ENCODE results near the gene AMN1. TPM values are rescaled to one million over a fixed set of nuclear protein-coding genes. Genes with fewer than 3 reads are reported as not detected.
"Not testable (repeated sequence)": the region's sequence is repeated elsewhere in the genome, so short reads cannot be mapped to it uniquely, and the experiment has no call there.

AMN1 gene
- total RNA-seq, 2 experiments from 2014 or later: 5.9 to 7.3 TPM

GRCh38 chr12:31749024-31749704 lies 20.3 kb upstream of the AMN1 start:
- Mint-ChIP-seq H3K27me3 (no peaks in the 10 kb centered on the region), H3K9me3 (peaks cover 12% of the 10 kb centered on the region), H3K36me3 (peaks cover 16% of the 10 kb centered on the region), H3K27ac (peak overlapping the region; percentile 53), H3K4me1 (peaks cover 28% of the 10 kb centered on the region), H3K4me3 (peak overlapping the region; percentile 28)
- POLR2A ChIA-PET: interaction anchor here (0.7 kb wide), 1 partner anchor 34 kb away, joined by 5 read pairs; no protein-coding TSS in a partner anchor
- DNase-seq (no peak), ATAC-seq (ENCODE audit: low read depth) (peak; percentile 90)

- no peaks in the 10 kb centered on the region for H3K27me3 Mint-ChIP-seq
- no peak for ATAC-seq (ENCODE audit: low read depth)
- peaks cover 10% of the 10 kb centered on the region for H3K36me3 Mint-ChIP-seq
- no peak overlapping the region for H3K4me3 Mint-ChIP-seq
- peaks cover 7% of the 10 kb centered on the region for H3K9me3 Mint-ChIP-seq
- POLR2A ChIA-PET: no interaction called here
- DNase-seq: no peak
- peaks cover 42% of the 10 kb centered on the region for H3K4me1 Mint-ChIP-seq
- no peak overlapping the region for H3K27ac Mint-ChIP-seq
These were observed 16.4 kb upstream of the AMN1 start for GRCh38 chr12:31745242-31745641.

GRCh38 chr12:31744363-31744762 lies 15.5 kb upstream of the AMN1 start:
- H3K4me3 Mint-ChIP-seq; DNase-seq; POLR2A ChIA-PET; H3K27ac Mint-ChIP-seq; H3K36me3 Mint-ChIP-seq; ATAC-seq (ENCODE audit: low read depth); H3K27me3 Mint-ChIP-seq; H3K9me3 Mint-ChIP-seq: not testable (repeated sequence)
- peaks cover 39% of the 10 kb centered on the region for H3K4me1 Mint-ChIP-seq

- ATAC-seq (ENCODE audit: low read depth) (no peak), DNase-seq (no peak)
- H3K27ac Mint-ChIP-seq: no peak overlapping the region
- no peak overlapping the region for H3K4me3 Mint-ChIP-seq
- H3K9me3 Mint-ChIP-seq: peaks cover 3% of the 10 kb centered on the region
- no peaks in the 10 kb centered on the region for H3K27me3 Mint-ChIP-seq
- H3K4me1 Mint-ChIP-seq: peaks cover 31% of the 10 kb centered on the region
- POLR2A ChIA-PET: interaction anchor here (1.1 kb wide), 1 partner anchor 54 kb away, joined by 3 read pairs; no protein-coding TSS in a partner anchor
- H3K36me3 Mint-ChIP-seq: no peaks in the 10 kb centered on the region
These were observed 14.1 kb upstream of the AMN1 start for GRCh38 chr12:31742891-31743290.

GRCh38 chr12:31740628-31741027 lies 11.8 kb upstream of the AMN1 start:
- Mint-ChIP-seq H3K27me3 (no peaks in the 10 kb centered on the region), H3K36me3 (no peaks in the 10 kb centered on the region), H3K4me1 (peaks cover 22% of the 10 kb centered on the region), H3K9me3 (peaks cover 1% of the 10 kb centered on the region), H3K4me3 (no peak overlapping the region), H3K27ac (no peak overlapping the region)
- DNase-seq: no peak
- ATAC-seq (ENCODE audit: low read depth): peak; percentile 40
- POLR2A ChIA-PET: no interaction called here

GRCh38 chr12:31737763-31738162 lies 8.9 kb upstream of the AMN1 start:
- Mint-ChIP-seq H3K9me3 (peaks cover 1% of the 10 kb centered on the region), H3K27me3 (no peaks in the 10 kb centered on the region), H3K4me1 (peaks cover 33% of the 10 kb centered on the region), H3K27ac (no peak overlapping the region), H3K36me3 (peaks cover 5% of the 10 kb centered on the region), H3K4me3 (no peak overlapping the region)
- no peak for ATAC-seq (ENCODE audit: low read depth)
- POLR2A ChIA-PET: interaction anchor here (1.0 to 1.5 kb wide), 3 partner anchors 9 to 70 kb away, joined by 3 to 4 read pairs (median 3); partner anchors contain the start of gene AMN1
- DNase-seq: no peak

GRCh38 chr12:31737345-31737744 lies 8.5 kb upstream of the AMN1 start:
- H3K27me3 Mint-ChIP-seq: no peaks in the 10 kb centered on the region
- POLR2A ChIA-PET: interaction anchor here (1.2 to 1.5 kb wide), 2 partner anchors 9 to 14 kb away, joined by 3 to 4 read pairs; partner anchors contain the start of gene AMN1
- ATAC-seq (ENCODE audit: low read depth) (no peak), DNase-seq (no peak)
- H3K27ac Mint-ChIP-seq: no peak overlapping the region
- peaks cover 5% of the 10 kb centered on the region for H3K36me3 Mint-ChIP-seq
- H3K4me3 Mint-ChIP-seq: no peak overlapping the region
- H3K9me3 Mint-ChIP-seq: peaks cover 1% of the 10 kb centered on the region
- peaks cover 32% of the 10 kb centered on the region for H3K4me1 Mint-ChIP-seq

GRCh38 chr12:31736472-31736871 lies 7.7 kb upstream of the AMN1 start:
- POLR2A ChIA-PET: interaction anchor here (1.5 kb wide), 1 partner anchor 8 kb away, joined by 4 read pairs; the partner anchor contains the start of gene AMN1
- H3K36me3 Mint-ChIP-seq: peaks cover 5% of the 10 kb centered on the region
- DNase-seq (no peak), ATAC-seq (ENCODE audit: low read depth) (peak; percentile 72)
- peaks cover 27% of the 10 kb centered on the region for H3K4me1 Mint-ChIP-seq
- H3K4me3 Mint-ChIP-seq: no peak overlapping the region
- H3K27ac Mint-ChIP-seq: no peak overlapping the region
- no peaks in the 10 kb centered on the region for H3K9me3 Mint-ChIP-seq
- no peaks in the 10 kb centered on the region for H3K27me3 Mint-ChIP-seq

GRCh38 chr12:31733549-31734432 lies 5.0 kb upstream of the AMN1 start:
- H3K27ac Mint-ChIP-seq; H3K9me3 Mint-ChIP-seq; H3K27me3 Mint-ChIP-seq; ATAC-seq (ENCODE audit: low read depth); DNase-seq: not testable (repeated sequence)
- Mint-ChIP-seq H3K36me3 (peaks cover 15% of the 10 kb centered on the region), H3K4me3 (peak overlapping the region; percentile 1), H3K4me1 (peaks cover 28% of the 10 kb centered on the region)
- POLR2A ChIA-PET: interaction anchor here (0.7 to 3.1 kb wide), 2 partner anchors 226 to 256 kb away, joined by 4 to 13 read pairs; partner anchors contain the start of gene RESF1

GRCh38 chr12:31732926-31733548 lies 4.2 kb upstream of the AMN1 start:
- Mint-ChIP-seq H3K4me3 (peak overlapping the region; percentile 47), H3K4me1 (peaks cover 28% of the 10 kb centered on the region), H3K27ac (peak overlapping the region; percentile 50), H3K36me3 (peaks cover 15% of the 10 kb centered on the region), H3K27me3 (no peaks in the 10 kb centered on the region), H3K9me3 (peaks cover 3% of the 10 kb centered on the region)
- POLR2A ChIA-PET: interaction anchor here (0.7 to 3.1 kb wide), 3 partner anchors 10 to 226 kb away, joined by 3 to 13 read pairs (median 3); partner anchors contain the start of gene RESF1
- ATAC-seq (ENCODE audit: low read depth) (no peak), DNase-seq (no peak)

- H3K27ac Mint-ChIP-seq; DNase-seq; H3K4me3 Mint-ChIP-seq; ATAC-seq (ENCODE audit: low read depth); H3K27me3 Mint-ChIP-seq; H3K9me3 Mint-ChIP-seq: not testable (repeated sequence)
- H3K36me3 Mint-ChIP-seq: peaks cover 21% of the 10 kb centered on the region
- peaks cover 30% of the 10 kb centered on the region for H3K4me1 Mint-ChIP-seq
- POLR2A ChIA-PET: interaction anchor here (1.1 kb wide), 1 partner anchor 230 kb away, joined by 3 read pairs; no protein-coding TSS in a partner anchor
These were observed 2.4 kb upstream of the AMN1 start for GRCh38 chr12:31731203-31731602.

- H3K27me3 Mint-ChIP-seq: no peaks in the 10 kb centered on the region
- DNase-seq (no peak), ATAC-seq (ENCODE audit: low read depth) (no peak)
- peaks cover 27% of the 10 kb centered on the region for H3K4me1 Mint-ChIP-seq
- H3K27ac Mint-ChIP-seq: peak overlapping the region; percentile 98
- POLR2A ChIA-PET: interaction anchor here (0.8 to 3.4 kb wide), 13 partner anchors 30 to 377 kb away, joined by 3 to 24 read pairs (median 7); partner anchors contain the start of genes BICD1, ETFBKMT and RESF1
- peaks cover 5% of the 10 kb centered on the region for H3K9me3 Mint-ChIP-seq
- H3K4me3 Mint-ChIP-seq: peak overlapping the region; percentile 95
- H3K36me3 Mint-ChIP-seq: peaks cover 16% of the 10 kb centered on the region
These were observed 884 bp upstream of the AMN1 start for GRCh38 chr12:31729705-31730104.

All from activated naive CD8-positive, alpha-beta T cell treated with anti-CD3 and anti-CD28 coated beads, Interleukin-2, amount 10 ng/mL, durations not matched to agents 7 days and 5 days (primary cell).